ENCODE data around the gene ZNF444.
"Not testable (repeated sequence)": the region's sequence is repeated elsewhere in the genome, so short reads cannot be mapped to it uniquely, and the experiment has no call there.

Gene ZNF444

GRCh38 chr19:56145698-56146097 lies 4.6 kb downstream of the ZNF444 start:
- DNase-seq (ENCODE audit: low read depth, low spot score) = no peak

- DNase-seq (ENCODE audit: low read depth, low spot score) = no peak
These were observed 5.8 kb downstream of the ZNF444 start for GRCh38 chr19:56146904-56147303.

GRCh38 chr19:56147307-56147706 lies 6.2 kb downstream of the ZNF444 start:
- DNase-seq (ENCODE audit: low read depth, low spot score) = no peak

- DNase-seq (ENCODE audit: low read depth, low spot score) = no peak
These were observed 7.0 kb downstream of the ZNF444 start for GRCh38 chr19:56148096-56148495.

DNA sequence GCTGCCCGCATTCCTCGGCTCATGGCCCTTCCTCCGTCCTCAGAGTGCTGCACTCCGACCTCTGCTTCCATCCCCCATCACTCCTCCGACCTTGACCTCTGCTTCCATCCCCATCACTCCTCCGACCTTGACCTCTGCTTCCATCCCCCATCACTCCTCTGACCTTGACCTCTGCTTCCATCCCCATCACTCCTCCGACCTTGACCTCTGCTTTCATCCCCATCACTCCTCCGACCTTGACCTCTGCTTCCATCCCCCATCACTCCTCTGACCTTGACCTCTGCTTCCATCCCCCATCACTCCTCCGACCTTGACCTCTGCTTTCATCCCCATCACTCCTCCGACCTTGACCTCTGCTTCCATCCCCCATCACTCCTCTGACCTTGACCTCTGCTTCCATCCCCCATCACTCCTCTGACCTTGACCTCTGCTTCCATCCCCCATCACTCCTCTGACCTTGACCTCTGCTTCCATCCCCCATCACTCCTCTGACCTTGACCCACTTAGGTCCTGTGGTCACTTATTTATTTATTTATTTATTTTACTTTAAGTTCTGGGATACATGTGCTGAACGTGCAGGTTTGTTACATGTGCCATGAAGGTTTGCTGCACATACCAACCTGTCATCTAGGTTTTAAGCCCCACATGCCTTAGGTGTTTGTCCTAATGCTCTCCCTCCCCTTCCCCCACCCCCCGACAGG lies 8.0 kb downstream of the ZNF444 start:
- DNase-seq (ENCODE audit: low read depth, low spot score) = not testable (repeated sequence)

- no peak for DNase-seq (ENCODE audit: low read depth, low spot score)
These were observed 8.6 kb downstream of the ZNF444 start for GRCh38 chr19:56149656-56150038.

DNA sequence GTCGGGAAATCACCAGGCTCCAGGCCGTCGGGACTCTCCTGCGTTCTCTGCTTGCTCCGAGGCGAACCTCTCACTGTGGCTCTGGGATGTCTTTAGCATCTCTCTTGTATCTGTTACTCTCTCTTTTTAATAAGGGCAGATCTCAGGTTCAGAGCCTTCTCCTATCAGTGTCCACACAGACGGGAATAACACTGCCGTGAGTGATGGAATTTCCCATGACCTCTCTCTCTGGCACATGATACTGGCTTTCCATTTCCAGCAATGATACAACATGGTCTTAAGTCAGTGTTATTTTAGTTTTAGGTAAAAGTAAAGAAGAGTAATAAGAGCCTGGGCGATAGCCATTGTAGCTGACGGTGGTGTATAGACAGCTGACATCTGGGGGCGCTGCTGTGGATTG lies 9.3 kb downstream of the ZNF444 start:
- DNase-seq (ENCODE audit: low read depth, low spot score) = no peak

DNA sequence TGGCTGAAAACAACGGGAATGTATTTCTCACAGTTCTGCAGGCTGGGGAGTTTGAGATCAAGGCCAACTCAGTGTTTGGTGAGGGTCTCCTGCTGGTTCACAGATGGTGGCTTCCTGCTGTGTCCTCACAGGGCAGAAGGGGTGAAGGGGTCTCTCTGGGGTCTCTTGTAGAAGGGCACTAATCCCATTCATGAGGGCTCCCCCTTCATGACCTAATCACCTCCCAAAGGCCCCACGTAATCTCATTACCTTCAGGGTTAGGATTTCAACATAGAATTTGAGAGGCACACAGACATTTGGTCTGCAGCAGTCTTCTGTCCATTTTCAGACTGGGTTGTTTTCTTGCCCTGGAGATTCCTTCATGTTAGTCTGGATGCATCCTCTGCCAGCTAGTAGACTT lies 11.6 kb downstream of the ZNF444 start:
- DNase-seq (ENCODE audit: low read depth, low spot score) = no peak

GRCh38 chr19:56153507-56153906 lies 12.4 kb downstream of the ZNF444 start:
- DNase-seq (ENCODE audit: low read depth, low spot score) = no peak

- no peak for DNase-seq (ENCODE audit: low read depth, low spot score)
These were observed 14.1 kb downstream of the ZNF444 start for GRCh38 chr19:56155124-56155687.

DNA sequence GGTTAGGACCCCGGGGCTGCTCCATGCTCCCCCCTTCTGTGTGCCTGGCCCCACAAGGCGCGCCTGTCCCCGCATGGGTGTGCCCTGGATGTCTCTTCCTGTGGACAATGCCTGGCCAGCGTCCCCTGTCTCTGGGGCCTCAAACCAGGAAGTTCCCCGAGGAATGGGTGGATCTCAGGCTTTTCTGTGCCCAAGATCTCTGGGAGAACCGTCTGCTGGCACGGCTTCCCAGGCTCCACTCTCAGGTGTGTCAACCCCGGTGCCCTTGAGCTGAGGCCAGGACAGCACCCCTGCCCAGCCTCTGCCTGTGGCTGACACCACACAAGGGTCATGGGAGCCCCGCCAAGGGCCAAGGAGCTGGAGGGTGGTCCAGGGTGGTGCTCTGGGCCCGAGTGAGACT lies 15.7 kb downstream of the ZNF444 start:
- no peak for DNase-seq (ENCODE audit: low read depth, low spot score)

- no peak for DNase-seq (ENCODE audit: low read depth, low spot score)
These were observed 17.2 kb downstream of the ZNF444 start for GRCh38 chr19:56158170-56158757.

- DNase-seq (ENCODE audit: low read depth, low spot score) = no peak
These were observed 18.0 kb downstream of the ZNF444 start for GRCh38 chr19:56159009-56159559.

DNA sequence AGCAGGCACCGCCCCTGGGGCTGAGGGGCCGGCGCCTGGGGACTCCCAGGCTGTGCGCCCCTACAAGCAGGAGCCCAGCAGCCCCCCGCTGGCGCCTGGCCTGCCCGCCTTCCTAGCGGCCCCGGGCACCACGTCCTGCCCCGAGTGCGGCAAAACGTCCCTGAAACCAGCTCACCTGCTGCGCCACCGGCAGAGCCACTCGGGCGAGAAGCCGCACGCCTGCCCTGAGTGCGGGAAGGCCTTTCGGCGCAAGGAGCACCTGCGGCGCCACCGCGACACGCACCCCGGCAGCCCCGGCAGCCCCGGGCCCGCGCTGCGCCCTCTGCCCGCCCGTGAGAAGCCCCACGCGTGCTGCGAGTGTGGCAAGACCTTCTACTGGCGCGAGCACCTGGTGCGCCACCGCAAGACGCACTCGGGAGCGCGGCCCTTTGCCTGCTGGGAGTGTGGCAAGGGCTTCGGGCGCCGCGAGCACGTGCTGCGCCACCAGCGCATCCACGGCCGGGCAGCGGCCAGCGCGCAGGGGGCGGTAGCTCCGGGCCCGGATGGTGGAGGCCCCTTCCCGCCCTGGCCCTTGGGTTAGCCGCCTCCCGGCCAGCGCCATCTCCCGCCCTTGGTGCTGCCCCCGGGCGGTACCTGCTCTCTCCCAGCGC lies 18.7 kb downstream of the ZNF444 start:
- DNase-seq (ENCODE audit: low read depth, low spot score) = no peak

DNA sequence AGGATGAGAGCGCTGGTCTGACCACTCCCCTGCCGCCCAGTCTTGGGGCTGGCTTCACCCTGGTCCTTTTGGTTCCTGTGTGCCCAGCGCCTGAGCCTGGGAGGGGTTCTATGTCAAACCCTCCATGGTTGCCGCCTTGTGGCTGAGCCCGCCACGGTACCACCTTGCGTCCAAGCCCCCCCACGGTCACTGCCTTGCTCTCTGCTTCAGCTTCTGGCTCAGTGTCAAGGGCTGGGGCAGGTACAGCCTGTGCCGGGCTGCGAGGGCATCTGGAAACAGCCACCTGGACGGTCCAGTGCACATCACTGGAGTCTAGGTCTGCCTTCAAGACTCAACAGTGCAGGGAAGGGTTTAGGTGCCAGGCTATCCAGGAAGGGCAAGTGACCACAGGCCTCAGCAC lies 20.4 kb downstream of the ZNF444 start:
- no peak for DNase-seq (ENCODE audit: low read depth, low spot score)

GRCh38 chr19:56162258-56162657 lies 21.2 kb downstream of the ZNF444 start:
- no peak for DNase-seq (ENCODE audit: low read depth, low spot score)

- no peak for DNase-seq (ENCODE audit: low read depth, low spot score)
These were observed 22.0 kb downstream of the ZNF444 start for GRCh38 chr19:56163097-56163496.

- DNase-seq (ENCODE audit: low read depth, low spot score) = no peak
These were observed 26.0 kb downstream of the ZNF444 start for GRCh38 chr19:56167064-56167578.

- DNase-seq (ENCODE audit: low read depth, low spot score) = no peak
These were observed 29.2 kb downstream of the ZNF444 start for GRCh38 chr19:56170261-56170660.

- DNase-seq (ENCODE audit: low read depth, low spot score) = no peak
These were observed 33.0 kb downstream of the ZNF444 start for GRCh38 chr19:56174086-56174485.

DNA sequence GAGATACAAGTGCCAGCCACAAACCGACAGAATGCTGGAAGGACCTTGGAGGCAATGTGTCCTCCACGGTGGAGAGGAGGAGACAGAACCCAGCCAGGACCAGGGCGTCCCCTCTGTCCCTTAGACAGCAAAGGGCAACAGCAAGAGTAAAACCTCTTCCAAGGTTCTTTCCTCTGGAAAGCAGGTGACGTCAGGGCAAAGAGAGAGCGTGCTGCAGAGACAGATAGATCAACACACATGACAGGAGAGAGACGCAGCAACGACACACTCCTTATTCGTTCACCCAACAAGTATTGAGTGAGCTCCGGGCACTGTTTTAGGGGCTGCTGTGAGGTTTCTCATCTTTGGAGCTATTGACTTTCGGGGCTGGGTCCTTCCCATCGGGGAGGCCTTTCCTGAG lies 33.5 kb downstream of the ZNF444 start:
- no peak for DNase-seq (ENCODE audit: low read depth, low spot score)

GRCh38 chr19:56175861-56176307 lies 34.8 kb downstream of the ZNF444 start, which contains the start of gene GALP:
GALP (plus strand) TSS chr19:56176008; CDS start chr19:56177109, 1,101 bp downstream.
- DNase-seq (ENCODE audit: low read depth, low spot score) = not testable (repeated sequence)
